ENCODE results near the gene GPR137C.

The GPR137C gene

DNA sequence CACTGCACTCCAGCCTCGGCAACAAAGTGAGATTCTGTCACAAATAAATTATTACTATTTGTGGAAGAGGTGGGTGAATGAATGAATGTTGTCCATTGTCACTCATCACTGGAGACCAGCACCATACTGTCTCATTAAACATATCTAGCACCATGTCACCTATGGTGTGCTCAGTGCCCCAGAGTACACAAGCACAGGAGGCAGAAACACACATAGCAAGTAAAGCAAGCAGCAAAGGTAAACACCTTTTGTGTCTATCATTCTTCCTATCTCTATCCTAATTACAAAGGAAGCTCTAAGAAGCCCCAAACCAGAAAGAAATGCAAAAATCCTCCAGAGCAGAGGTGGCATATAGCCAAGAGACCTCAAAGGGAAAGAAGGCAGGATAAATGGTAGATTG is 133.5 kb downstream of the GPR137C start:
- no peak for DNase-seq

All from CD4-positive, alpha-beta T cell treated with Interleukin-17A for 1 hour (primary cell).